Measurements from ENCODE around the gene PCDHA10.
"Not testable (repeated sequence)": the region's sequence is repeated elsewhere in the genome, so short reads cannot be mapped to it uniquely, and the experiment has no call there.

The PCDHA10 gene

GRCh38 chr5:140842798-140843733 is 12.6 kb upstream of the PCDHA10 start:
- no peak for DNase-seq

- DNase-seq: not testable (repeated sequence)
Observed at GRCh38 chr5:140848139-140849102, 7.3 kb upstream of the PCDHA10 start, which contains the start of gene PCDHA9. Gene PCDHA9, plus strand, starts transcription at chr5:140848382. Its CDS starts 114 bp downstream, at chr5:140848496.

DNA sequence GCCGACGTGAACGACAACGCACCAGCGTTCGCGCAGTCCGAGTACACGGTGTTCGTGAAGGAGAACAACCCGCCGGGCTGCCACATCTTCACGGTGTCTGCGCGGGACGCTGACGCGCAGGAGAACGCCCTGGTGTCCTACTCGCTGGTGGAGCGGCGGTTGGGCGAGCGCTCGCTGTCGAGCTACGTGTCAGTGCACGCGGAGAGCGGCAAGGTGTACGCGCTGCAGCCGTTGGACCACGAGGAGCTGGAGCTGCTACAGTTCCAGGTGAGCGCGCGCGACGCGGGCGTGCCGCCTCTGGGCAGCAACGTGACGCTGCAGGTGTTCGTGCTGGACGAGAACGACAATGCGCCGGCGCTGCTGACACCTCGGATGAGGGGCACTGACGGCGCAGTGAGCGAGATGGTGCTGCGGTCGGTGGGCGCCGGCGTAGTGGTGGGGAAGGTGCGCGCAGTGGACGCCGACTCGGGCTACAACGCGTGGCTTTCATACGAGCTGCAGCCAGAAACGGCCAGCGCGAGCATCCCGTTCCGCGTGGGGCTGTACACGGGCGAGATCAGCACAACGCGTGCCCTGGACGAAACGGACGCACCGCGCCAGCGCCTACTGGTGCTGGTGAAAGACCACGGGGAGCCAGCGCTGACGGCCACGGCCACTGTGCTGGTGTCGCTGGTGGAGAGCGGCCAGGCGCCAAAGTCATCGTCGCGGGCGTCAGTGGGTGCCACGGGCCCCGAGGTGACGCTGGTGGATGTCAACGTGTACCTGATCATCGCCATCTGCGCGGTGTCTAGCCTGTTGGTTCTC is 5.7 kb upstream of the PCDHA10 start:
- not testable (repeated sequence) for DNase-seq

- DNase-seq: no peak
Observed at GRCh38 chr5:140857177-140857986, 1.7 kb downstream of the PCDHA10 start.

- no peak for DNase-seq
Observed at GRCh38 chr5:140857987-140858240, 2.2 kb downstream of the PCDHA10 start.

DNA sequence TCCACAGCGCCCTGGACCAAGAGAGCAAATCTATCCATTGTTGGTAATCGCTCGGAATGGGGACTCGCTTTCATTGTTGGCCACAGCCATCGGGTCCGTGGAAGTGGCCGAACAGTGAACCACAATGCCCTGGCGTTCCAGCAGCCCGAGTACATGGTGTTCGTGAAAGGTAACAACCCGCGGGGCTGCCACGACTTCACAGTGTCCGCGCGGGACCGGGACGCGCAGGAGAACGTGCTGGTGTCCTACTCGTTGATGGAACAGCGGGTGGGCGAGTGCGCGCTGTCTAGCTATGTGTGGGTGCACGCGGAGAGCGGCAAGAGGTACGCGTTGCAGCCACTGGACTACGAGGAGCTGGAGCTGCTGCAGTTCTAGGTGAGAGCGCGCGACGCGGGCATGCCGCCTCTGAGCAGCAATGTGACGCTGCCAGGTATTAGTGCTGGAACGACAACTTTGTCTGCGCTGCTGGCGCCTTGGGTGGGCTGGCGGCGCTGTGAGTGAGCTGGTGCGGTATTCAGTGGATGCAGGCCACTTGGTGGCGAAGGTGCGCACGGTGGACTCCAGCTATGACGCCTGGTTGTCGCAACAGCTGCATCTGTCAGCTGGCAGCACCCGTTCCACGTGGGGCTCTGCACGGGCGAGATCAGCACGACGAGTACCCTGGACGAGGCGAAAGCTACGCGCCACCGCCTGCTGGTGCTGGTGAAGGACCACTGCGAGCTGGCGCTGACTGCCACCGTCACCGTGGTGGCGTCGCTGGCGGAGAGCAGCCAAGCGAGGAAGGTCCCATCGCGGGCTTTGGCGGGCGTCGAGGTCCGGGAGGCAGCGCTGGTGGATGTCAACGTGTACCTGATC is 7.0 kb downstream of the PCDHA10 start:
- DNase-seq: no peak

DNA sequence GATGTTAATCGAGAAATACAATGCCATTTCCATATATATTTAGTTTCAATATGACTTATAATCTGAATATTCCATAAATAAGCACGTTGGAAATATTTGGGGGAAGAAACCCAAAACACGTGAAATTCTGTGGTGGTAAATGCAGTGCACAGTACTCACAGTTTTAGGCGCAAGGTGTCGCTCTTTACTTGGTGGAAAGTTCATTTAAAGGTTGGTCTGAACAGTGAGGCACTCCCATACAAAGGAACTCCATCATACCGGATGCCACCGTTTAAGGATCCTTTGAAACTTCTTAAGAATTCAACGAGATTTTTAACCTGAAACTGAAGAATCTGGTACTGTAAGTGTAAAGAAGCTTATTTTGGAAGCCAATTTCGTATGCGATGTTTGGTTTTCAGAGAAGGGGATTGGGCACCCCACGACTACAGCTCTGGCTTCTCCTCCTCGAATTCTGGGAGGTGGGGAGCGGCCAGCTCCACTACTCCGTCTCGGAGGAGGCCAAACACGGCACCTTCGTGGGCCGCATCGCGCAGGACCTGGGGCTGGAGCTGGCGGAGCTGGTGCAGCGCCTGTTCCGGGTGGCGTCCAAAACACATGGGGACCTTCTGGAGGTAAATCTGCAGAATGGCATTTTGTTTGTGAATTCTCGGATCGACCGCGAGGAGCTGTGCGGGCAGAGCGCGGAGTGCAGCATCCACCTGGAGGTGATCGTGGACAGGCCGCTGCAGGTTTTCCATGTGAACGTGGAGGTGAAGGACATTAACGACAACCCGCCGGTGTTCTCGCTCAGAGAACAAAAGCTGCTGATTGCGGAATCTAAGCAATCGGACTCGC is 13.2 kb downstream of the PCDHA10 start, which contains the start of gene PCDHA11:
Gene PCDHA11 (plus strand): TSS at position 237 of the 834 bp plus-strand sequence. CDS start 147 bp downstream, at position 384.
- DNase-seq: peak; percentile 7

GRCh38 chr5:140869555-140869886 is 13.8 kb downstream of the PCDHA10 start:
- DNase-seq: no peak

DNA sequence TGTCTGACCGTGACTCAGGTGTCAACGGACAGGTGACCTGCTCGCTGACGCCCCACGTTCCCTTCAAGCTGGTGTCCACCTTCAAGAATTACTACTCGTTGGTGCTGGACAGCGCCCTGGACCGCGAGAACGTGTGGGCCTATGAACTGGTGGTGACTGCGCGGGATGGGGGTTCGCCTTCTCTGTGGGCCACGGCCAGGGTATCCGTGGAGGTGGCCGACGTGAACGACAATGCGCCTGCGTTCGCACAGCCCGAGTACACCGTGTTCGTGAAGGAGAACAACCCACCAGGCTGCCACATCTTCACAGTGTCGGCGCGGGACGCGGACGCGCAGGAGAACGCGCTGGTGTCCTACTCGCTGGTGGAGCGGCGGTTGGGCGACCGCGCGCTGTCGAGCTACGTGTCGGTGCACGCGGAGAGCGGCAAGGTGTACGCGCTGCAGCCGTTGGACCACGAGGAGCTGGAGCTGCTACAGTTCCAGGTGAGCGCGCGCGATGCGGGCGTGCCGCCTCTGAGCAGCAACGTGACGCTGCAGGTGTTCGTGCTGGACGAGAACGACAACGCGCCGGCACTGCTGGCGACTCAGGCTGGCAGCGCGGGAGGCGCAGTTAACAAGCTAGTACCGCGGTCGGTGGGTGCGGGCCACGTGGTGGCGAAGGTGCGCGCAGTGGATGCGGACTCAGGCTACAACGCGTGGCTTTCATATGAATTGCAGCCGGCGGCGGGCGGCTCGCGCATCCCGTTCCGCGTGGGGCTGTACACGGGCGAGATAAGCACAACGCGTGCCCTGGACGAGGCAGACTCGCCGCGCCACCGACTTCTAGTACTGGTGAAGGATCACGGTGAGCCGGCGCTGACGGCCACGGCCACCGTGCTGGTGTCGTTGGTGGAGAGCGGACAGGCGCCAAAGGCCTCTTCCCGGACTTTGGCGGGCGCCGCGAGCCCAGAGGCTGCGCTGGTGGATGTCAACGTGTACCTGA is 14.8 kb downstream of the PCDHA10 start:
- DNase-seq: no peak

DNA sequence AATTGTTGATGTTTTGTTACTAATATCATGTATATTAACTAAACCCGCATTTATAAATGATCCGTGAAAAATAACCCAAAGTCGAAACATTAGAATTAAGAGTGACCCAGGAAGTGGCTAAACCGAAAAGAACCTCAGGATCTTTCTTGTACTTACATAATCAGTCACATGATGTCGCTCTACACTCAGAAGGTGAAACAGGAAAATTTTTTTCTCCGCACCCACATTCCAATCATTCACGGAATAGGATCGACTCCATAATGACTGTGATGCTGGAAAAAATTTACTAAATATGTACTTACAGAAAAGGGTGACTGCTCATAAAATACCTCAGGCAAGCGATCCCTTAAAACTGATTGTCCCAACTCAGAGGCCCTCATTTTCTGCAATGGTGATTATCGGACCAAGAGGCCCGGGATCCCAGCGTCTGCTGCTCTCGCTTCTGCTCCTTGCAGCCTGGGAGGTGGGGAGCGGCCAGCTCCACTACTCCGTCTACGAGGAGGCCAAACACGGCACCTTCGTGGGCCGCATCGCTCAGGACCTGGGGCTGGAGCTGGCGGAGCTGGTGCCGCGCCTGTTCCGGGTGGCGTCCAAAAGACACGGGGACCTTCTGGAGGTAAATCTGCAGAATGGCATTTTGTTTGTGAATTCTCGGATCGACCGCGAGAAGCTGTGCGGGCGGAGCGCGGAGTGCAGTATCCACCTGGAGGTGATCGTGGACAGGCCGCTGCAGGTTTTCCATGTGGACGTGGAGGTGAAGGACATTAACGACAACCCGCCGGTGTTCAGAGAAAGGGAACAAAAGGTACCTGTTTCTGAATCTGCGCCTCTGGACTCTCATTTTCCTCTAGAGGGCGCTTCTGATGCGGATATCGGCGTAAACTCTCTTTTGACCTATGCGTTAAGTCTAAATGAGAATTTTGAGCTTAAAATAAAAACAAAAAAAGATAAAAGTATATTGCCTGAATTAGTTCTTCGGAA is 19.7 kb downstream of the PCDHA10 start, which contains the start of gene PCDHA12:
Gene PCDHA12 (plus strand): TSS at position 224 of the 981 bp plus-strand sequence. CDS start 165 bp downstream, at position 389.
- DNase-seq: no peak

DNA sequence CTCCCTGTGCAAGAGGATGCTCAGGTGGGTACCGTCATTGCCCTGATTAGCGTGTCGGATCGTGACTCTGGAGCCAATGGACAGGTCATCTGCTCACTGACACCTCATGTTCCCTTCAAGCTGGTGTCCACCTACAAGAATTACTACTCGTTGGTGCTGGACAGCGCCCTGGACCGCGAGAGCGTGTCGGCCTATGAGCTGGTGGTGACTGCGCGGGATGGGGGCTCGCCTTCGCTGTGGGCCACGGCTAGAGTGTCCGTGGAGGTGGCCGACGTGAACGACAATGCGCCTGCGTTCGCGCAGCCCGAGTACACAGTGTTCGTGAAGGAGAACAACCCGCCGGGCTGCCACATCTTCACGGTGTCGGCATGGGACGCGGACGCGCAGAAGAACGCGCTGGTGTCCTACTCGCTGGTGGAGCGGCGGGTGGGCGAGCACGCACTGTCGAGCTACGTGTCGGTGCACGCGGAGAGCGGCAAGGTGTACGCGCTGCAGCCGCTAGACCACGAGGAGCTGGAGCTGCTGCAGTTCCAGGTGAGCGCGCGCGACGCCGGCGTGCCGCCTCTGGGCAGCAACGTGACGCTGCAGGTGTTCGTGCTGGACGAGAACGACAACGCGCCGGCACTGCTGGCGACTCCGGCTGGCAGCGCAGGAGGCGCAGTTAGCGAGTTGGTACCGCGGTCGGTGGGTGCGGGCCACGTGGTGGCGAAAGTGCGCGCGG is 21.0 kb downstream of the PCDHA10 start:
- not testable (repeated sequence) for DNase-seq

GRCh38 chr5:140877262-140877581 is 21.5 kb downstream of the PCDHA10 start:
- DNase-seq: no peak

DNA sequence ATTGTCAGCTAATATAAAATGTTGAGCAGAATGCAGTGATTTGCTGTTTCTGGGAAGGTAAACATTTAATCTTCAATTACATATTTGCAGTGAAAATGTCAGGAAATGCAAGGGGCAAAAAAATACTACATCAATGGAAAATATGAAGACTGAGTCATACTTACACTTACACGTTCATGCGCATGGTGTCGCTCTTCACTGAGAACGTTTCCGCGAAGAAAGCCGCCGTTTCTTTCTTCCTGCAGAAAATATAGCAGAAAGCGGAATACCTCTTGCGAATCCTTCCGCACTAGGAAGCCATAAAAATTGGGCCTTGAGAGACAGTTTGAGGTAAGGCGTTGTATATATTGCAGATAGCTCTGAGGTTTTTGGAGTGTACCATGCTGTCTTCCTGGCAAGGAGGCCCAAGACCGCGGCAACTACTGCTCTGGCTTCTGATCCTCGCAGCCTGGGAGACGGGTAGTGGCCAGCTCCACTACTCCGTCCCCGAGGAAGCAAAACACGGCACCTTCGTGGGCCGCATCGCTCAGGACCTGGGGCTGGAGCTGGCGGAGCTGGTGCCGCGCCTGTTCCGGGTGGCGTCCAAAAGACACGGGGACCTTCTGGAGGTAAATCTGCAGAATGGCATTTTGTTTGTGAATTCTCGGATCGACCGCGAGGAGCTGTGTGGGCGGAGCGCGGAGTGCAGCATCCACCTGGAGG is 26.3 kb downstream of the PCDHA10 start, which contains the start of gene PCDHA13:
Gene PCDHA13 (plus strand): TSS at position 236 of the 702 bp plus-strand sequence. CDS start 145 bp downstream, at position 381.
- DNase-seq: no peak

DNA sequence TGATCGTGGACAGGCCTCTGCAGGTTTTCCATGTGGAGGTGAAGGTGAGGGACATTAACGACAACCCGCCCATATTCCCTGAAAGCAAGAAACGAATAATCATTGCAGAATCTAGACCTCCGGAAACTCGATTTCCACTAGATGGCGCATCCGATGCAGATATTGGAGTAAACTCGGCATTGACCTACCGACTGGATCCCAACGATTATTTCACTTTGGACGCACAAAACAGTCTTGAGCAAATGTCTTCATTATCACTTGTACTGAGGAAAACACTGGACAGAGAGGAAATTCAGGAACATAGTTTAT is 26.8 kb downstream of the PCDHA10 start:
- no peak for DNase-seq

- DNase-seq: no peak
Observed at GRCh38 chr5:140883373-140883772, 27.7 kb downstream of the PCDHA10 start.

All from activated CD4-positive, alpha-beta T cell treated with anti-CD3 and anti-CD28 coated beads, Interleukin-2, Interleukin-6, amounts not matched to agents 100 ng/mL and 50 ng/mL, durations not matched to agents 16 hours and 8 hours (primary cell).